NCI-H2196 treated with DMSO at 0.1 percent for 48 hours (cell line): ENCODE measurements around the gene LMX1B.

Source experiments
- DNase-seq: peaks from one replicate; lab custom pipeline; 2025; ENCODE audit not compliant: unreplicated experiment; lab: John Stamatoyannopoulos, UW

Gene LMX1B

DNA sequence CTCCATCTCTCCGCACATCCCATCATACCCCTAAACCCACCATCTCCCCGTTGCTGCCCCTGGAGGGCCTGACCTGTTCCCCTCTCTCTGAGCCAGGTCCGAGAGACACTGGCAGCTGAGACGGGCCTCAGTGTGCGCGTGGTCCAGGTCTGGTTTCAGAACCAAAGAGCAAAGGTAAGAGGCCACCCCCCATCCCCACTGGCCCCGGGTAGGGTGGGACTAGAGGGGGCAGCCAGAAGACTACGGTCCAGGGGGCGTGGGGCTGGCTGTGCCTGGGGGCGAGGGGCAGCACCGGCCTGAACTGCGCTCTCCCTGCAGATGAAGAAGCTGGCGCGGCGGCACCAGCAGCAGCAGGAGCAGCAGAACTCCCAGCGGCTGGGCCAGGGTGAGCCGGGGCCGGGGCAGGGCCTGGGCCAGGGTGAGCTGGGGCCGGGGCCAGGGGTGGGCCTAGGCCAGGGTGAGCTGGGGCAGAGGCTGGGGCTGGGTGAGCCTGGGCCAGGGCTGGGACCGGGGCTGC lies 79.8 kb downstream of the LMX1B start:
- no peak for DNase-seq

DNA sequence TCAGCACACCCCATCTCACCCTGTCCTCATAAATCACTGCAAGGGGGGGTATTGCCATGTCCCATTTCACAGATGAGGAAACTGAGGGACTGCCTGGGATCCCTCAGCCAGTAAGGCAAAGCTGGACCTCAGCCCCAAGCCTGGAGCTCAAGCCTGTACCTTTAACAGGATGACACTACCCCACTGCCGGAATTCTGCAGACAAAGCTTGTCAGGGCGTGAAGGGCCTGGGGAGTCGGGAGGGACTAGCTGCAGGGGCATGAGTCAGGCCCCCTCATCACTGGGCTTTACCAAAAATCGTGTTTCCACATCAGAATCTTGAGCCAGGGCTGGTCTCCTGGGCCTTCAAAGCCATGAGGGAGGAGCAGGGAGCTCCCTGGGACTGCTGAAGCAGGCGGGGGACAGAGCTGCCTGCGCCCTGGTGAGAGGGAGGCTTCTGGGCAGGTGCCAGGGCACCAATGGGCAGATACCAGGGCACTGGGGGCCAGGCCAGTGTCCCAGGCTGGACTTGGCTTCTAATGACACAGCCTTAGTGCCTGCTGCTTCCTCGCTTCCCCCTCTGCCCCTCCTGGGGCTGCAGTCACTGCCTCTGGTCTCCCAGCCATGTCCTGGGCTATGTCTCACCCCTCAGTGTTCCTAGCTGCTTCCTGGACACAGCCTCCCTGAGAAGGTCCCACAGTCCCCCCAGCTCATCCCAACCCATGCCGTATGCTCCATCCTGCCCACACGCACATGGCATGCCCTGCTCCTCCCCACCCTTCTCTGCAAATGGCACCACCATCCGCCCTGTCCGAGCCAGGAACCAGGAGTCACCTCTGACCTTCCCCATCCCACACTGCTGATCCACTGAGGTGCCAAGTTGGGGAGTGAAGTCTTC lies 80.7 kb downstream of the LMX1B start:
- no peak for DNase-seq

DNA sequence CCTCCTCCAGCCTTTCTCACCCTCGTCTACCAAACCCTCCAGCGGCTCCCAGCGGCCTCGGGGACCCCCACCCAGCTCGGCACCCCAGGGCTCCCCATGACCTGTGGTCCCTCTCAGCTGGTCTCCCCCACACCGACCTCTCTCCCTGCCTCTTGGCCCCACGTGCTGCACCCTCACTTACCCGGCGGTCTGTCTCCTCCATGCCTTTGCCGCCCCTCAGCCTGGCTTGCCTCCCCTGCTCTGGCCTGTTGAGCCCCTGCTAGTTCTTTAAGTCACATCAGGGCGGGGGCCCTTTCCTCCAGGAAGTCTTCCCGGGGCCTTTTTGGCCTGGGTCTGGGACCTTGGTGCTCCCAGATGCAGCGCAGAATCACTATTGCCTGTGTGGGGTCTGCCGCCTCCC lies 81.5 kb downstream of the LMX1B start:
- DNase-seq = no peak

DNA sequence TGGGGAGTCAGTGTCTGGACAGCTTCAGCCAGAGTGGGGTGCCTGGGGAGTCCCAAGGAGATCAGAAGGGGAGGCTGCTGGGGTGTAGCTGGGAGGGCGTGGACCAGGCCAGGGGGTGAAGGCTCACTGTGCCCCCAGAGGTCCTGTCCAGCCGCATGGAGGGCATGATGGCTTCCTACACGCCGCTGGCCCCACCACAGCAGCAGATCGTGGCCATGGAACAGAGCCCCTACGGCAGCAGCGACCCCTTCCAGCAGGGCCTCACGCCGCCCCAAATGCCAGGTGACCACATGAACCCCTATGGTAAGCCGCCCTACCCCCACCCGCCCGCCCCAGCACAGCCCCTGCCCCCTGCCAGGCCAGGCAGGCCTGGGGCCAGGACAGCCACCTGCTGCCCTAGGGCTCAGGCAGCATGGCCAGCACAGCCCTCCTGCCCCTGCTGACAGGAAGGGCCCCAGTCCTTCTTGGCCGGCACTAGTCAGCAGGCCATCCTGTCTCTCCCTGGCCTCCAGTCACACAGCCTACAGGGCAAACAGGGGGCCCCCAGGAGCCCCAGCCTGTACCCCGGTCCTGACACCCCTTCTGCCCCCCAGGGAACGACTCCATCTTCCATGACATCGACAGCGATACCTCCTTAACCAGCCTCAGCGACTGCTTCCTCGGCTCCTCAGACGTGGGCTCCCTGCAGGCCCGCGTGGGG lies 82.1 kb downstream of the LMX1B start:
- no peak for DNase-seq

DNA sequence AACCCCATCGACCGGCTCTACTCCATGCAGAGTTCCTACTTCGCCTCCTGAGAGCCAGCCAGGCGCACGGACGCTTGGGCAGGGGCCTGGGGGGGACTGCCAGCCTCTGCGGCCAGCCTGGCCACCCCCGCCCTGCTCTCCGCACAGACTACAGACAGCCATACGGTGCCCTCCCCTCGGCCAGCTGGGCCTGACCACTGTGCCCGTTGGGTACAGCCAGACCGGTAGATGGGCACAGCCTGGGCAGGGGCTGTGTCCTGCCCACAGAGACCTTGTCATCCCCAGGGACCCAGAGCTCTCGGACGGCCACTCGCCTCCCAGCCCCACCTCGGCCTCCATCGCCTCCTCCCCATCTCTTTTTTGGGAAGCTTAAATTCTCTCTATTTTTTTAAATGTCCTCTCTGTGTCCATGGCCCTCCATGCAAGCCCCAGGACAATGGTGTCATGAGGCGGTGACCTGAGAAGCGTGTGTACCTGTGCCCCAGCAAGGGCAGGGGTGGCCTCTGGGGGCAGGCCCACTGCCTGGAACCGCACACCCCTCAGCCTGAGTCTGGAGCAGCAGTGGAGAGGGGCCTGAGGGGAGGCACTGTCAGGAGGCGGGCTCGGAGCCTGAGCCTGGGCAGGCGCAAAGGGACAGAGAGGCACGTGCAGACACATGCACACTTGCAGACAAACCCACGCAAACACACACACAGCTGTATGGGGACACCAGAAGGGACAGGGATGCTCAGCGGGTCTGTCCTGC lies 82.8 kb downstream of the LMX1B start:
- no peak for DNase-seq

DNA sequence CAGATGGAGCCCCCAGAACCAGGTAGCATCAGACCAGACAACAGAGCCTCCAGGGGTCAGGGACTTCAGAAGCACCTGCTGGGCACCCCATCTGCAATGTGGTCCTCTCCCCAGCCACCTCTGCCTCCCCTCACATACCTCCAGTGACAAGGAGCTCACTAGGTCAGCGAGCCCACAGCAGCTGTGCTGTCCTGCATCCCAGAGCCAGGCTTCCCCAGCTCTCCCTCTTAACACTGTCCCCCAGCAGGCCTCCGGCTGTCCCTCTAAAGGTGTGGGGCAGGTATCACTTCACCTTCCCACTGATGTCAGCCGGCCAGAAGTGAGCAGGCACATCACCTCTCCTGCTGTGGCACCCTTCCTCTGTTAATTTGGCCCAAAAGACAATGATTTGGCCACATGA lies 83.6 kb downstream of the LMX1B start:
- no peak for DNase-seq

DNA sequence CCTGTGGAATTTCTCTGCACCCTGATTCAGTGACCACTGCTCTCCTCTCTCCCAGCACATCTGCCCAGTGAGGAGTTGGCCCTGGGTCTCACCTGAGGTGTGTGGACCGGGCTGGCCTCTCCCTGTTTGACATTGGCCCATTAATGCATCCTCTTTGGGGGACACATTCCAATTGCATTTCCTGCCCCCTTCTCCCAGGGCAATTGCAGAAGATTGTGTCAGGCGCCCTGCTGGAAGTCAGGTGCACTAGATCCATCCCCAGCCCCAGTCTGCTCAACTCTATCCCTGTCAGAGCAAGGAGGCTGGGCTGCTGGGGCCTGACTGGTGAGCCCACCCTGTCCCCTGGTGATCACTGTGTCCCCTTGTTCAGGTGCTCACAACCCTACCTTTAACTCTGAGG lies 84.5 kb downstream of the LMX1B start:
- no peak for DNase-seq

DNA sequence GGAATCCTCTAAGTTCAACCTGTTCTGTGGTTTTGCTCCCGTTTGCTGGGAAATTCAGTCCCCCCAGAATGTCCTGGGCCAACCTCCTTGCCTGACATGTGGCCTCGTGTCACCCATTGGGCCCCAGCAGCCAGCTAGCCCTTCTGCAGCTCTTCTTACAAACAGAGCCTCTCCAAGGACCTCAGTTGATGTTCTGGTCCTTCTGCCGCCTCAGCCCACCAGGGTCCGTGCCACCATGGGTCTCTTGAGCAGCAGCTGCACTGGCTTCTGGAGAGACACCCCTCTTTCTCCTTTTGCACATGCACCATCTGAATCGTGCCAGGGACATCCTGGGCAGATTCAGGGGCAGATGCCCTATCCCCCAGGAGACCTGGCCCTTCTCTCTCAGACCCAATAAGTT lies 85.0 kb downstream of the LMX1B start:
- no peak for DNase-seq

DNA sequence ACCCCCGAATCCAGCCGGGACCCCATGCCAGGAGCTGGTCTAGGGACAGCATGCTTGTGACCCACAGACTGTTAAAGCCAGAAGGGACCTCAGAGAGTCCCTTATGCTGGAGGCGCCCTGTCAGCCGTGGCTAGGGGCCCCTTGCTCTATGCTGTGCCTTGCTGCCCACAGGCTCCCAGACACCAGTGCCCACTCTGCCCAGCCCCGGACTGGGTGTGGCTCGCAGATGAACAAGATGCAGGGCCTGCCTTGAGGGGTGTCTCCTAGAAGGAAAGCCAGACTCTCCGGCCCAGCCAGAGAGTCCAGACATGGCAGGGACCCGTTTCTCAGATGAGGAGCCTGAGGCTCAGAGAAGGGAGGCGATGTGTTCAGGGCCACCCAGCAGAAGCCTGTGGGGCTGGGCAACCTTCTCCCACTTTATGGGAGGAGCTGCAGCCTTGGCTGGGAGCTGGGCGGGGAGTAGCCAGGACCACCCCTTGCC lies 85.7 kb downstream of the LMX1B start:
- DNase-seq = no peak

DNA sequence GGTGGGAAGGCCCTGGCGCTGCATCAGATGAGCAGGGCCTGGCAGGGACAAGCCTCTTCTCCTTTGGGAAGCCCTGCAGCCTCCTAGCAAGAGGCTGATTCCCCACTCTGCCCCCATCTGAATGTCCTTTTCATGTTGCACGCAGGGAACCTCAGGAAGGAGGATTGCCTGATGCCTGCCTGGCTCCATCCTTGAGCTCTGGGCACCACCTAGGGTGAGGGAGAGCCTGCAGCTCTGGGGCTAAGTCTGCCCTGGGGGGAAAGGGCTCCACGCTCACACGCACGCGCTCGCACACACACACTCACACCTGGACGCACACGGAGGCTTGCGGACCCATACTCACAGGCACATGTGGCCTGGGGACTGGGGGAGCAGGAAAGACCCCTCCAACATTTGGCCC lies 86.6 kb downstream of the LMX1B start:
- no peak for DNase-seq

DNA sequence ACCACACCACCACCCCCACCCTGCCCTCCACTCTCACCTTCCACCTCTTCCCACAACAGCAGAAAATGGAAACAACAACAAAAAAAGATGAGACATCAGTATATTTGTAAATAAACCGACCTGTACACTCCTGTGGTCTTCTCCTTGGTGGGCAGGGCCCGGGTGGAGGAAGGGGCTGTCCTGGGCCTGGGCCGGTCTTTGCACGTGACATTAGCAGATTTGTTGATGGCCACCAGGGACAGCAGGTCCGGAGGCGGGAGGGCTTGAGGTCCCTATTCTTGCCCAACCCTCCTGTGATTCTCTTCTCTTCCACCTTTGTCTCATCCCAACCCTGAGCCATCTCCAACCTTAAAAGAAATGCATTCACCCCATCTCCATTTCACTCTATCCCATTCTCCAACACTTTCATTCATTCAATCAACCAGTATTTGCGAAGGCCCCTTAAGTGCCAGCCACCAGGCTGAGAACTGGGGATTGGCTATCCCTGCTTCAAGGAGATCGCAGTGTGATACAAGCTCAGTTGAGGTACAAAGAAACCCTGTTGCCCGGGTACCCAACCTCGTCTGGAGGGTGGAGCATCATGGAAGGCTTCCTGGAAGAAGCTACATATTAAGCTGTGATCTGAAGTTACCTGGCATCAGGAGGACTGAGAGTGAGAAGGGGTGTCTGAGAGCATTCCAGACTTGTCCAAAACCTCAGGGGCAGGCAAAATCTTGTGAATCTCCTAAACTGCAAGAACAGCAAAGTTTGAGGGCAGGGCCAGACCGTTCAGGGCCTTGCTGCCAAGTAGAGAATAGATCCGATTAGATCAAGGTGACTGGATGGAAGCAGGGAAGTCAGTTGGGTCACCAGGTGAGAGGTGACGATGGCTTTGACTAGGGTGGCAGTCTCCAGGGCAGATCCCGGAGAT lies 87.4 kb downstream of the LMX1B start:
- no peak for DNase-seq

DNA sequence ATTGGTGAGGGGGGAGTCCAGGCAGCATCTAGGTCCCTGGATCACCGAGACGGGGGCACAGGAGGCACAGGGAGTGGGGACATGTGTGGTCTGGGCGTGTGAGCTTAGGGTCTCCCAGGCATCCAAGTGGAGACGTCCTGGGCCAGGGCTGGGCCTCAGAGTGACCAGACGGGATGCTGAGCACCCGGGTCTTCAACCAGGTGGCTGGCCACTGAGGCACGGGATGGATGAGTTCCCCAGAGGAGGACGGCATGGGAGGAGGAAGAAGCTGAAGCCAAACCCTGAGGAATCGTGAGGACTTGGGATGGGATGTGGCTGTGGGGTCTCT lies 88.0 kb downstream of the LMX1B start:
- DNase-seq = no peak

DNA sequence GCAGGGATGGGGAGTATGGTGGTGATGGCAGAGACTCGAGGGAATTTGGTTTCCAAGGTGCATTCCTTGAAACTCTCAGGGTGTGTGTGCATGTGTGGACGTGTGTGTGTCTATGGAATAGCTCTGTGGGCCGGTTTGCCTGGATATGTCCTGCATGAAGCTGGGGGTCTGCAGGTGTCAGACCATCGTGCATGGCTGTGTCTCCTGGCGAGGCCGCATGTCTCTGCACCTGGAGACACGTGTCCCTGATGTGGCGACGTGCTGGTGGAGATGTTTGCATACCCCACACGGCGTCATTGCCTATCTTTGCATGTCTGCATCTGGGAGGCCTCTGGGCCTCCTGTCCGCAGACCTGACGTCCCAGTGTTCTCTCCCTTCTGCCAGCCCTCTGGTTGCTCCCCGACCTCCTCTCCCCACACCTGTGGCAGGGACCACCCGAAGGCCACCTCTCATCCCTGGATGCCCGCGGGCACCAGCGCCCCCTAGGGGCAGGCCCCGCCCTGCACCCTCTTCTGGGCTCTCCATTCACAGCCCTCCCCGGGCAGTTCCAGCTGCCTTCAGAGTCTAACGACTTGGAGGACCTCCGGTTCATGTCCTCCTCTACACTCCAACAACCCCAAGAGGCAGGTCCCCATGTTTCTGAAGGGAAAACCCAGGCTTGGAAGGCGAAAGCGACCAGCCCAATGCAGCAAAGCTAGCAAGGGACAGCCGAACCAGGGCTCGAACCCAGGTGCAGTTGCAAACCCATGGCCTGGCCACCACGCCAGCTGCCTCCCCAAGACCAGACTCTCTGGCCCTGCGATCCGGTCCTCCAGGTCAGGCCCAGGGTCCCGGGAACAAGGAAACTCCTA lies 88.6 kb downstream of the LMX1B start:
- no peak for DNase-seq

DNA sequence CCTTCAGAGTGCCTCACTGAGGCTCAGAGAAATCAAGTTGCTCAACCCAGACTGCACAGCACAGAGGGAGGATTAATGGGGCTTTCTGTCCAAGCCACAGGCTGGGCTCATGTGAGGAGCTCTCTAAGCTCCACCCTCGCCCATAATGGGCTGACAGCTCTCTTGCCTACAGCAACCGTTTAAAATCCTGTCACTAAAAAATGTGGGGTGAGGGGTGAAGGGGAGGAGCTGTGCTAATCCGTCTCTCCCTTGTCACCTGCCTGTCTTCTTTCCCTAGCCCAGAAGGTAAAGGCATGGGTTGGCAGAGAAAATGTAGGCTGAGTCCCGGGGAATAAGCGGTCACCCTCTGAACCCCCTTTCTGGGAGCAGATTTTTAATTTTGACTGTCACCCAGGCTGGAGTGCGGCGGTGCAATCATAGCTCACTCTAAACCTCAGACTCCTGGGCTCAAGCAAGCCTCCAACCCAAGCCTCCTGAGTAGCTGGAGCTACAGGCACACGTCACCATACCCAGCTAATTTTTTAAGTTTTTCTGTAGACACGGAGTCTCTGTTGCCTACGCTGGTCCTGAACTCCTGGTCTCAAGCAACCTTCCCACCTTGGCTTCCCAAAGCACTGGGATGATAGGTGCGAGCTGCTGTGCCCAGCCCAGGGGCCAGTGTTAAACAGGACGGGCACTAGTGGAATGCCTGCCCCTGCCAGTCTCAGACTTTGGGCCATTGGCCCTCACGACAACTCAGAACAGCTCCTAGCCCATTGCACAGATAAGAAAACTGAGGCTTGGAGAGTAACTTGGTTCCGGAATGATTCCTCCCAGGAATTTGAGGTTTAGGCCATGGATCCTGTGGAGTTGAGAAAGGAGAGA lies 89.5 kb downstream of the LMX1B start:
- DNase-seq = no peak

DNA sequence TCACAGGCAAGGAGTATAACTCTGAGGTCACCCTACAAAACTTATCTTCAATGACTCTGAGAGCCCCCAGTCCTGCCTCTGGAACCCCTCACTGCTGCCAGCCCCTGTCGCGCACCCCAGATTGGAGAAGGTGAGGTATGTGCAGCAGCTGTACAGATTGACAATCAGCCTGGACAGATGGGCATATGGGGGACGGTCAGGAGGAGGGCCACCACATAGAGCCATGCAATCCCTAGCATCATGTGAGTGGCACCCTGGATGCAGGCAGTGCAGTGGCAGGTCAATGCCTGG lies 90.1 kb downstream of the LMX1B start:
- no peak for DNase-seq

DNA sequence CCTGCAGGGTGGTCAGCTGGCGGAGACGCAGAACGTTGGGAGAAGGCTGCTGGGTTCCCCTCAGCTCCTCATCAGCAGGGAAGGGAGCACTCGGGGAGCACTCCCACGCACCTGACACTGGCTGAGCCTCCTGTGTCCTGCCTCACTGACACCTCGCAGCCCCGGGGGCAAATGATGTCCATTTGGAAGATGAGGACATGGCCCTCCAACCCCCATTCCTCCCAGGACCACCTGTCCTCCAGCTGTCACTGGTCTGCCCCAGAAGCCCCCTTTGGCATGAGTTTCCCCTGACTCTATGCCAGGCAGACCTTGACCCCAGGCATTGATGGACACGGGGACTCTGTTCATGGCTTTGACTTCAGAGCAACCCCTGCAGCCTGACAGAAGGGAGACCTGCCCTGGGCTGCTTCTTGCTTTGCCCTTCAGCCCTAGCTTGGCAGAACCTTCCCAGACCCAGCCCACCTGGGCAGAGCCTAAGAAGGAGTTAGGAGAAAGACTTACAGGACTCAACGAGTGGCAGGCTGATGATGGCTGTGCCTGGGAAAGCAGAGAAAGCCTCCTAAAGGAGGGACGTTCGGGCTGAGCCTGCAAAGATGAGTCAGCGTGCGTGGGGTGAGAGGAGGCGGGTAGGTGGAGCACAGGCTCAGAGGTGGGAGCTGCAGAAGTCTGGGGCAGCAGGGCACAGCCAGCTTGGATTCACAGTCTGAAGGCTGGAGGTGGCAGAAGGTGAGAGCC lies 90.6 kb downstream of the LMX1B start:
- DNase-seq = no peak

DNA sequence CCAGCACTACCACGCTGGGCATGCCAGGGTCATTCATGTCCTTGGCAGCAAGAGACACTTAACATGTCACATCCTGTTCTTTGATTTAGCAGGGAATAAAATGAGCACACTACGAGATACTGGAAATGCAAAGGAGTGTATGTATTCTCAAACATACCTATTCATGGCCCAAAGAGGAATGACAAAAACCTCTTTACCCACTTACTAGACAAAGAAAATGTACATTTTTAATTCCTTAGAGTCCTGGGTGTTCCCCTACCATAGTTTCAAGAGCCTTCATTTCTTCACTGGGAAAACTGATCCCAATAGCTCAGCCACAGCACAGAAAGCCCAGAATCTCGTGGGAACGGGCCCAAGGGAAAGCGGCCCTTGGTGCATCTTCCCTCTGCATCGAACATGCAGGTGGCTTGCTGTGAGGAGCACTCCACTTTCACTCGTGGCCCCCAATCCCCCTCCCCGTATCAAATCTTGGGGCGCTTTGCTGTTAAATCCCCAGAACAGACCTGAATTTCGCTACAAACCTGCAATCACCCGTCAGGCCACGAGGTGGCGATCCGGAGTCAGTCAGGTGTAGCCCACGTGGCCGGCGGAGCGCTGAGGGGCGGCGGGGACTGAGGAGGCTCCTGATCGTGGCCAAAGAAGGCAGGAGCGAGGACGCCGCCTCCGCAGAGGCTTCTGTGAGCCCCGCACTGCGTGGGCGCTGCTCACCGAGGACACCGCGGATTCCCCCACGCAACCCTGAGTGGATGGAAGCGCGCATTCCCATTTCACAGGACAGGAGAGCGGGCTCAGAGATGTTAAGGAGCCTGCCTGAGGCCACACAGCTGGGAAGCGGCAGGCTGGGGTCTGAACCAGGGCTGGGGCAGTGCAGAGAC lies 91.4 kb downstream of the LMX1B start:
- DNase-seq = peak; percentile 22
